Measurements from ENCODE around the gene ZNF792.

GRCh38 chr19:35006342-35006998 lies 42.4 kb upstream of the ZNF792 start:
- TF ChIP-seq ZBTB33 (IDR thresholded peaks at IDR 0.05; ENCODE audit: borderline replicate concordance, low read depth) (no peak), EZH2phosphoT487 (IDR thresholded peaks at IDR 0.05; ENCODE audit: borderline replicate concordance, low read depth) (no peak), FOXM1 (IDR thresholded peaks at IDR 0.05; ENCODE audit: low read depth) (no peak), RAD21 (IDR thresholded peaks at IDR 0.05; ENCODE audit: low read length) (no peak), CHD2 (IDR thresholded peaks at IDR 0.05; ENCODE audit: low read length, partially characterized antibody) (no peak), TAF1 (IDR thresholded peaks at IDR 0.05; ENCODE audit: borderline replicate concordance, low read depth, low read length) (no peak), CTCF (IDR thresholded peaks at IDR 0.05) (no peak), POLR2AphosphoS5 (IDR thresholded peaks at IDR 0.05; ENCODE audit: low read depth, low read length) (no peak)

All from SK-N-SH (cell line).